H1 (cell line): ENCODE measurements around the gene SCGB1A1. TPM values are rescaled to one million over a fixed set of nuclear protein-coding genes. Genes with fewer than 3 reads are reported as not detected.

Experiments used
- CTBP2 ChIP-seq: IDR thresholded peaks from 2 replicates; pipeline ENCODE4 v1.7.0; 2011; ENCODE audit warnings: borderline replicate concordance, mild to moderate bottlenecking, moderate library complexity, mixed read lengths, low read length; ENCODE audit not compliant: insufficient read depth, insufficient read length
- POLR2AphosphoS5 ChIP-seq: IDR thresholded peaks from 2 replicates; pipeline ENCODE4 v1.6.1; 2011; ENCODE audit warnings: low read depth, low read length
- YY1 ChIP-seq: IDR thresholded peaks from 2 replicates; pipeline ENCODE4 v1.6.1; 2011; ENCODE audit warnings: low read depth, mild to moderate bottlenecking, low read length
- polyA plus RNA-seq, 7 experiments: library from polyadenylated mRNA; depleted of rRNA in 3 of 7; stranded (reverse) in 5 of 7; unstranded in 2 of 7; fragments of >200 nt in 5 of 7; fragments of 200-250 nt in 2 of 7; gene quantifications; 1 replicate in 5 of 7; 2 replicates in 1 of 7; 4 replicates in 1 of 7; pipeline versions ENCODE4 v1.2.1 to v1.2.3, GENCODE V29; 2011 to 2013; ENCODE audit warnings: missing spikeins in 2 of 7, mixed read lengths in 2 of 7
- total RNA-seq: library from RNA; stranded (reverse); fragmentation: NEBNext Ultra II Directional; extraction: Animal tissue kit (Norgen Biotek cat#: 25700); gene quantifications from 2 replicates; pipeline ENCODE4 v1.2.1, GENCODE V29; 2021

SCGB1A1 gene
- total and polyA plus RNA-seq, 2 of the 8 experiments (the other 6 are each of a cell fraction or from before 2014, with no cell fraction given): not detected

GRCh38 chr11:62392506-62392905 lies 26.3 kb upstream of the SCGB1A1 start (continued):
- TF ChIP-seq CTBP2 (no peak), YY1 (no peak), POLR2AphosphoS5 (no peak)
